GM20431 (cell line): ENCODE data around the gene C20orf144.

ENCODE experiments used
- in situ Hi-C: fragments of 300-500 bp; cut with MseI, MboI; formaldehyde crosslinking; loops from one replicate; pipeline ENCODE4 v1.15.0; 2020; ENCODE audit warnings: low sequenced_read_pairs; ENCODE audit not compliant: unreplicated experiment

The C20orf144 gene

DNA sequence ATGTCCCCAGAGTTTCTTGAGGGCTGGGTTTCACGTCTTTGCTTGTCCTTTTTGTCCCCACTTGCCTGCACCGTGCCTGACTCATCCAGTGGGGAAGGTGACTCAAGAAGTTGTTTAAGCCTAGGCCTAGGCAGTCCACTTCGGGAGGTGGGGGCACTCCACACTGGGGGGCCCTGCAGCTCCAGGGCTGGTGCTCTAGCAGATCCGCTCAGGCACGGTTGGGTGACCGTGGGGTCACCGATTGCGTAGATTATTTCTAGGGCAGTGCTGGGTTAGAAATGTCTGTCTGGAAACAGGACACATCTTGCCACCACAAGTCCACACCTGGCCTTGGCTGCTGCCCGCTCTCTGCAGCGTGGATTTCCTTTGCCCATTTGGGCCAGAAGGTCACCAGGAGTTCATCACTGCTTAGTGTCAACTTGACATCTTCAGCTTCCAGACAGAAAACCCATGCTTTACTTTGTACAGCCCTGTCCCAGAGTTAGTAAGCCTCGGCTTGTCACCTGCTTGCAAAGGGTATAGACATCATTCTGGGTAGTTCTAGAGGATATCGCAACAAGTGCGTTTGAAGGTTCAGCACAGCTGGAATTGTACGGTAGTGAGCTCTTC lies 13.6 kb upstream of the C20orf144 start:
- in situ Hi-C loops = no loop called here

DNA sequence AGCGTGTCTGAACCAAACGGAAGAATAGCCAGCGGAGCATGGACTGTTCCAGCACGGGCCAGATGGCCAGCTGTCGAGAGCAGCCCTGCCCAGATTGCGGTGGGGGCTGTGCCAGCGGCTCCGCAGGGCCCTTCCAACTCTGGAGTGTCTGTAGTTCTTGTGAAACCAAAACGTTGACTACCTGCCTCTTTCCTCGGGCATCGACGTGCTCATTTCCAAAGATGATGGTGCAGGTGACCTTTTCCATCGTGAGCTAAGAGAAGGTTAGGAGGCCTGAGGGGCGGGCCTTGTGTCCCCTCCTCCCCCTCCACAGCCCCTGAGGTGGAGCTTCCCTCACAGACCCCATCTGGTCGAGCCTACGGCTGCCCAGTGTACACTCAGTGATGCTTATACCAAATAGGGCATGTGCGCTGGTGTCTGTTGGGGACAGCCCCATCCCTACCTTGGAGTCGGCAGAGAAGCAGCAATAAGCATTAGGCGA lies 12.9 kb upstream of the C20orf144 start:
- in situ Hi-C loops = no loop called here

DNA sequence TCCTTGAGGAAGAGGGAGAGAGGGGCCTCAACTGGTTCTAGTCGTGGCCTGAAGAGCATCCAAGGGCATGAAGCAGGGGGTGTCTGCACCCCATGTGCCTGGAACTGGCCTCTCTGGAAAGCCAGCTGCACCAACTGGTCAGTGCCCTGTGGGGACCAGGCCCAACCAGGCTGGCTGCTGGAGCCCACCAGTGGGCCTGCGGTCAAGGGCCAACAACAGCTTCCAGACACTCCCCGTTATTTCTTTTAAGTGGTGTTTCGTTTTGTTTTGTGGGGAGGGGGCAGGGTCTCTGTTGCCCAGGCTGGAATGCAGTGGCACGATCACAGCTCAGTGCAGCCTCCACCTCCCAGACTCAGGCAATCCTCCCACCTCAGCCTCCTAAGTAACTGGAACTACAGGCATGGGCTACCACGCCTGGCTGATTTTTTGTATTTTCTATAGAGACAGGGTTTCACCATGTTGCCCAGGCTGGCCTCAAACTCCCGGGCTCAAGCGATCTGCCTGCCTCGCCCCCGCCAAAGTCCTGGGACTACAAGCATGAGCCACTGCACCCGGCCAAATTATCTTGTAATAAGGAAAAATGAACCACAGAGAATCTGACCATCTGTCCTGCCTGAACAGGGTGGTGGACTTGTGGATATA lies 11.9 kb upstream of the C20orf144 start:
- in situ Hi-C loops = loop anchor here (10.0 kb wide), 1 partner anchor 185 kb away; no protein-coding TSS in a partner anchor

DNA sequence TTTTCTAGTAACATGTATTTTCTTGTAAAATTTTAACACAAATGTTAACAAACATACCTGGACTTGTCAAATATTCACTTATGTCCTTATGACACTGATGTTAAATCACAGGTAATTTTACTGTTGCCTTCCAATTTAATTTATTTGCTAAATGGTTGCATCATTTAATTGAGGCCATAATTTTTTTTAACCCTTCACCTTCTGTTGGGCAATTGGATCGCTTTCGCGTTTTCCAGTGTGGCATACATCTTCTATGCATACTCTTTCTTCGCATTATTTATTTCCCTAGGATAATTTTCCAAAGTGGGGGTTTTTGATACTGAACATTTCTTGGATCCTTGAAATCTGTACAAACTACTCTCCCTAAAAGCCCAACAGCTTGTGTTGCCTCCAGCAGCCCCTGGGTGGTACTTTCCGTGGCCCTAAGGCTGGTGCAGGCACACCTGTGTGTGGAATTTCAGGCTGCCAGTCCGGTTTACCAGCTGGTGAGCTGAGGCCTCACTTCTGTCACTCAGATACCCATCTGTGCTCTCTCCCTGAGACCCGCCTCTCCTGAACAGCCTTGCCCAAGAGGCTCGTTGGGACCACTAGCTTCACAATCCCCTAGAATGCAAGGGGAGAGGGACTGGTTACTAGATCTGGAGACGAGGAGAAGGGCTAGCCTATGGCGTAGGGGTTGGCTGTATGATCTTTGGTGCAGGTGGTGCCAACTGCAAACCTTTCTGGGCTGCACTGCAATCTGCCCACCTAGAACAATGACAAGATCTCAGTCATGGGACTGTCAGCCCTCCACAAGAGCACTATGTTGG lies 11.2 kb upstream of the C20orf144 start:
- in situ Hi-C loops = loop anchor here (10.0 kb wide), 1 partner anchor 186 kb away; no protein-coding TSS in a partner anchor

GRCh38 chr20:33651562-33652048 lies 10.5 kb upstream of the C20orf144 start:
- in situ Hi-C loops = loop anchor here (10.0 kb wide), 1 partner anchor 187 kb away; no protein-coding TSS in a partner anchor

DNA sequence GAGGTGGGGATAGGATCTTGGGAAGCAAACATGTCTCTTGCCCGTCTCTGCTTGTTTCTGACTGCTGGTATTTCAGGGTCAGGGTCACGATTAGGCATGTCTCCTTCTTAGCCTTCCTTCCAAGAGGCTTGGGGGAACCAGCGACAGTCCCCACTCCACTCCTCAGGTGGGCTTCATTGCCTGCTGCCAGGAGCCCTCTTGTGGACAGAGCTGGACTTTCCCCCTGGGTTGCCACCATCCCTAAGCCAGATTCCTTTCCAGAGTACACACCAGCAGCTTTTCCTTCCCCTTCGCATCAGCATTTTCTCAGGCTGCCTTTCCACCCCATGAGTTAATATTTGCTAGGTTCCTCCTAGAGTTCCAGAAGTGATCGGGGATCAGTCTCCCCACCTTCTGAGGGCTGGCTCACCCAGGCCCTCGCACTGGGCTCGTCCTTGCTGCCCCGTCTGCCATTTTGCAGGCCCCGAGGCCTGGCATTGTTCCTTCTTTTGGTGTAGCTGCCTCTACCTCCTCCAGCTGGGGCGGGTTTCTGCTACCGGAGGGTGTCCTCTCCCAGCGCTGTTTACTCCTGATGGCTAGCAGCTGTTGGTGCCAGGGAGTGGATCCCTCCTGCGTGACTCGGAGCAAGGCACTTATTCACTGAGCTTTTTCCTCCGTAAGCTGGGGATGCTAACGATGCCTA lies 8.8 kb upstream of the C20orf144 start:
- in situ Hi-C loops = loop anchor here (10.0 kb wide), 1 partner anchor 189 kb away; no protein-coding TSS in a partner anchor

DNA sequence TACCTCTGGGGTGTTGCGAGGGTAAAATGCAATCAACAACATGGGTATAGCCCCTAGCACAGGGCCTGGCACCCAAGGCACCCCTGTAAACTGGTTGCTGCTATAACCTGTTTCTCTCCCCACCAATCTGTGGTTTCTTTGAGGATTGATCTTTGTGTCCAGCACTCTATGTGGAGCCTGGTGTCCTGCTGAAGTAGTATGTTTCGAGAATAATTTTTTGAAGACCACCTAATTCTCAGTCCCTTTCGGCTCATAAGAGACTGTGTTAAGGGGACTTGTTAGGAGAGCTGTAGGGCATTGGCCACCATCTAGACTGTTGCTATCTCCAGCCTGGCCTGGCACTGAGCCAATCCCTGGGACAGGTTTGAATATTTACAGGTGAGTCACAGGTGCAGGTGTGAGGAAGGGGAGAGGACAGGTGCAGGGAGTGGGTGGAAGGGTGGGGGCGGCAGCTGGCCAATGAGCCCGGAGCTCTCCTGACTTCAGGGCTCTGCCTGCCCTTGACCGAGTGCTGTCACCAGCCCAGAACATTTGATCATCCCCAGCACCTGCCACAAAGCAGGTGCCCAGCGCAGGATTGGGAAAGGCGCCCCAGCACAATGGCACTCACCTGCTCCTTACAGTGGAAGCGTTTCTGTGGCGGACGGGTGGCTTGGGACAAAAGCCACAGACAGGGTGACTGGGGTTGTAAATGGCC lies 8.1 kb upstream of the C20orf144 start:
- in situ Hi-C loops = loop anchor here (10.0 kb wide), 1 partner anchor 189 kb away; no protein-coding TSS in a partner anchor

GRCh38 chr20:33654680-33655161 lies 7.4 kb upstream of the C20orf144 start:
- in situ Hi-C loops = loop anchor here (10.0 kb wide), 1 partner anchor 190 kb away; no protein-coding TSS in a partner anchor

- in situ Hi-C loops = loop anchor here (10.0 kb wide), 1 partner anchor 190 kb away; no protein-coding TSS in a partner anchor
Observed at GRCh38 chr20:33655164-33655563, 7.0 kb upstream of the C20orf144 start.

DNA sequence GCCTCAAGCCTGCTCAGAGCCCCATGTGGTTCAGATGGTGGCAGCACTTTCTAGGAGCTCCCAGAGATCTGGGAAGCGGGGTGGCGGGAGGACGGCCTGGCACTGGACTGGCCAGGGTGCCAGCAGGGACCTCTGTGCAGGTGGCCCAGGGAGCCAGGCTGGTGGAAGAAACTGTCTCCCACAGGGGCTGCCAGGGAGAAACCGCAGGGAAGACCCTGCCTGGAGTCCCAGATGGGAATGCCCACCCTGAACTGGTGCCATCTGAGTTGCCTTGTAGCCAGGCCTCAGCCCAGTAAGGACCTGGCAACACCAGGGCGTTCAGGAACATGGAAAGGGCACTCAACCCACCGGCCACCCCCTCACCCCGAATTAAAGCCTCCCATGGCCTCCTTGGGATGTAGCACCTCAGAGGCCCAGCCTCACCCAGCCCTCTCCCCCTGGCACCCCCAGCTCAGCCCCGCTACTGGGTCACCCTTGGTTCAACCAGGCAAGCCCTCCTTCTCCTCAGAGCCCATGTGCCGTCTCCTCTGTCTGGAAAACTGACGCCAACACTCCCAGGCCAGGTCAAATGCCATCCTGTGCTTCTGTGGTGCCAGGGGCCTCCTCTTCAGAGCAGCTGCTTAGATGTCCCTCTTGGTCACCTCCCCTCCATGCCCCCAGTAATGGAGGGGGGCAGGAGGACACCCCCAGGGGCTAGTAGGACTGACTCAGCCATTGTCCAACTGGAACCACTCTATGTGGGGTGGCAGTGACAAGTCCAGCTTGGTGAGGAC lies 5.9 kb upstream of the C20orf144 start:
- in situ Hi-C loops = loop anchor here (10.0 kb wide), 1 partner anchor 191 kb away; no protein-coding TSS in a partner anchor

DNA sequence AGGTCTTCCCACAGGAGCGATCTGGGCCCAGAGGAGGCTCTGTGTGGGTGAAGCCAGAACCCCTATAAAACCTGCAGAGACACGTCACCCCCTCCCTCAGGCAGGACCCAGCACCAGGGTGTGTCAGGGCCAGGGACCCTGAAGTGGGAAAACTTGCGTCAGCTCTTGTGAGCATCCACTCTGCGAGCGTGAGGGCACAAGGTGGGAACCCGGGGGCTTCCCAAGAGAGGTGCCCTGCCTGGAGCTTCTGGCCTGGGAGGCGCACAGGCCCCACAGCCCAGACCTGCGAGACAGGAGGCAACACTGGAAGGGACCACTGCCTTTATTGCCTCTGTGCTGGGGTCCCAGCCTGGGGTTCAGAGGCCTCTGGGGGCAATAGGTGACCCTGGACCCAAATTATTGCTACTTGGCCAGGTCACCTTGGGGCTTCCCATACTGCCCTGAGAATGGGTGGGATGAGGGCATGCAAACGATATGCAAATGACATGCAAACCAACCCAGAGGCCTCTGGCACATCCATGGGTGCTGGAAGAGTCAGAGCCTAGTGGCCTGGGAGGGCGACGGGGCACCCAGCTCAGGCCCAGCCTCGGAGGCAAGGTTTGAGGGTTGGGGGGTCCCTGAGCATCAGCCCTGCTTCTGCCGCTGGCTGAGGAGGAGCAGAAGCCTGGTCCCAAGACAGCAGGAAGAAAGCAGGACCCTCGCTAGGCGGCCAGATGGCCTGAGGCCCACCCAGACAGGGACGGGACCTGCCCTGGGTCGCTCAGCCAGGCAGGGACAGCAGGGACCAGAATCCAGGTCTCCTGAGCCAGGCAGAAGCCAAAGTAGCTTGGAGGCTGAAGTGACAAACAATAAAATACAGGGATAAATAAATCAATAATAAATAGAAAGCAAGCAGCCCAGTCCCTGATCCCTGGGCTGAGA lies 5.1 kb upstream of the C20orf144 start:
- in situ Hi-C loops = loop anchor here (10.0 kb wide), 1 partner anchor 192 kb away; no protein-coding TSS in a partner anchor

DNA sequence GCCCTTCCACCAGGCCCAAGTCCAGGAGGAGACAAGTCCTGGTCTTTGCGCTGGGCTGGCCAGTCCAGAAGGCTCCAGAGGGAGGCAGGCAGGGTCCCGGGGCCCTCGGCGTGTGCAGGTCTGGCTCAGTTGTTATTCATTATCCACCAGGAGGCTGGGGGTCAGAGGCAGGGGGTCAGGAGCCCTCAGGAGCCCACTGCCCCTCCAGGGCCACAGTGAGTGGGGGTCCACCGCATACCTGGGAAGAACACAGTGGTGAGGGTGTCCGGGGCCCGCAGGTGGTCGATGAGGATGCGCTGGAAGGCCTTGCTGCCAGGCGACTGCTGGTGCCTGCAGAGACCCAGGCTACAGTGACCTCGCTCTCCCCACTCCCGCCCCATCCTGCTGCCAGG lies 4.4 kb upstream of the C20orf144 start:
- in situ Hi-C loops = loop anchor here (10.0 kb wide), 1 partner anchor 193 kb away; no protein-coding TSS in a partner anchor

GRCh38 chr20:33658510-33658909 lies 3.6 kb upstream of the C20orf144 start:
- in situ Hi-C loops = loop anchor here (10.0 kb wide), 1 partner anchor 194 kb away; no protein-coding TSS in a partner anchor

DNA sequence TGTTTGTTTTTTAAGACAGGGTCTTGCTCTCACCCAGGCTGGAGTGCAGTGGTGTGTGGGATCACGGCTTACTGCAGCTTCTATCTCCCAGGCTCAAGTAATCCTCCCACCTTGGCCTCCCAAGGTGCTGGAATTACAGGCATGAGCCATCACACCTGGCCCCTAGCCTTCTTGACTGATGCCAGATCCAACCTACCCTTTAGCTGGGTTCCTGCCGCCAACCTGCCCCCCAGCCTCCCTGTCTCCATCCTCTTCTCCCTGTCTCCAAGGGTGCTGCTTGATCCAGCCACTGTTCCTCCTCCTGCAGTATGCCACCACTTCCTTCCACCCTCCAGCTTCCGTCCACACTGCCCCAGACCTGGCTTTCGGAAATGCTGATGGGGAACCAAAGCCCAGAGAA lies 3.2 kb upstream of the C20orf144 start:
- in situ Hi-C loops = loop anchor here (10.0 kb wide), 1 partner anchor 194 kb away; no protein-coding TSS in a partner anchor

DNA sequence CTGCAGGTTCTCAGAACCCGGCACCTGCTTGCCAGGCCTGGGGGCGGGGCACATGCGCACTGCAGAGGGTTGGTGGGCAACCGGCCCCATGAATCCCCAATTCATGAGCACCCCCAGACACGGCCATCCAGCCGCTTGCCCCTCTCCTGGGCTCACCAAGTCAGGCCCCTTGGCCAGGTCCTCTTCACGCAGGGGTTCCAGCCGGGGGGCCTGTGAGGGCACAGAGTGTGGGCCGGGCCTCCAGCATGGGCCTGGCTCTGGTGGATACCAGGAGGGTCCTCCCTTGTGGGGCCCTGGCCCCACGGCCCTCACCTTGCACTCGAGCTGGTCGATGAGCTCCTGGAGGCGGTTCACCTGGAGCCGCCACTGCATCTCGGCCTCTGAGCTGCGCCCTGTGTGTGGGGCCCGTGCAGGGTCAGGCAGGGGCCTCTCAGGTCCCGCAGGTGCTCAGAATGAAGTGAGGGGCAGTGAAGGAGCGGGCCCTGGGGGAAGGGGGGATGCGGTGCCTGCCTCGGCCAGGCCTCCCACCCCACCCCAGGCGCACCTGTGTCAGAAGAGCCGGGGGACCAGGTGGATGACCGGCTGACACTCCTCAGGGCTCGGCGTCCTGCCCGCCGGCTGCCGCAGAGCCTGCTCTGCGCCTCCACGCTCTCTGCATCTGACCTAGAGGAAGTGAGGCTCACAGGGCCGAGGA lies 2.6 kb upstream of the C20orf144 start:
- in situ Hi-C loops = loop anchor here (10.0 kb wide), 1 partner anchor 195 kb away; no protein-coding TSS in a partner anchor

DNA sequence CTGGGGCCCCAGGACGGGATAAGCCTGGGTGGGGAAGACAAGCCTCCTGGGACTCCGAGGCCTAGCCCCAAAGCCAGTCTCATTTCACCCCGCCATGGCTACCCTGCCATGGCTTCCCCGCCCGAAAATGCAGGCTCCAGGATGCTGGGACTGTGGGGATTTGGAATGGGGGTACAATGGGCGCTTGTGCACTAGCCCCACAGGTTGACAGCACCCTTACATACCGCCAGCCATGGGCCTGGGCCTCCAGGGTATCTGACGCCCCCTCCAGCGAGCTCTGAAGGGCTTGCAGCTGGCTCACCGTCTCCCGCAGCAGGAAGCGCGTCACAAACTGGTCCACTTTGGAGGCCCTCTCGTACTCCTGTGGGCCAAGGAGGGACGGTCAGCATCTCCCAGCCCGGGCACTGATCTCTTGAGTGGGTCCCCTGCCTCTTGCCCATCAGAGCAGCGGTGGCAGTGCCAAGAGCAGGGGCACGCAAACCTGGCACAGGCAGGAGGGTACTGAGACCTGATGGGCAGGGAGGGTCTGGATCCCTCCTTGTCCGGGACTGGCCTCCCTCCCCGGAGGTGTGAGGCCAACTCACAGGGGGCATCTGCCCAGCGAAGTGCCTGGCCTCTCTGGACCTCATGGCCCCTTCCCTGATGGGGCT lies 2.0 kb upstream of the C20orf144 start:
- in situ Hi-C loops = no loop called here
